ENCODE data around the gene DRC7. TPM values are rescaled to one million over a fixed set of nuclear protein-coding genes. Genes with fewer than 3 reads are reported as not detected.

DRC7 gene
- total RNA-seq, 1 experiment from 2014 or later: 0.72 TPM

- H3K4ac ChIP-seq (ENCODE audit: low read depth, low read length): no peak overlapping the region
- no peak overlapping the region for H3K4me2 ChIP-seq (ENCODE audit: insufficient read depth, insufficient read length, low read length)
- H2BK20ac ChIP-seq (ENCODE audit: low read depth, low read length, poor library complexity, severe bottlenecking): no peak overlapping the region
- no peaks in the 10 kb centered on the region for H3K4me1 ChIP-seq (ENCODE audit: insufficient read depth, low read length)
- no peak for TF ChIP-seq CTCF (conservative IDR thresholded peaks at IDR 0.05)
- H3K14ac ChIP-seq (ENCODE audit: insufficient read depth, low read length): no peak overlapping the region
- no peak overlapping the region for H4K91ac ChIP-seq (ENCODE audit: insufficient read length, low read depth, low read length)
- no peak overlapping the region for H3T11ph ChIP-seq (ENCODE audit: low read length)
- H2BK120ac ChIP-seq (ENCODE audit: low read depth, low read length, poor library complexity, severe bottlenecking): no peak overlapping the region
- H3K23ac ChIP-seq (ENCODE audit: insufficient read length, low read depth, low read length): no peak overlapping the region
- H3K18ac ChIP-seq (ENCODE audit: insufficient read length, low read depth, low read length): no peak overlapping the region
- no peak overlapping the region for H2AK5ac ChIP-seq (ENCODE audit: insufficient read length, low read length)
- DNase-seq: no peak
- WGBS (ENCODE audit: extremely low coverage, insufficient read length, low lambda C conversion rate): no CpG with 5 or more reads among the region's 16 CpGs
- no peaks in the 10 kb centered on the region for H4K20me1 ChIP-seq (ENCODE audit: control insufficient read depth, insufficient read depth, insufficient read length)
- no peak overlapping the region for H3K9ac ChIP-seq (ENCODE audit: extremely low read depth, insufficient read length, low read length)
- H3K9me3 ChIP-seq (ENCODE audit: control insufficient read depth, low read depth, low read length): no peaks in the 10 kb centered on the region
- no peak overlapping the region for H2AFZ ChIP-seq (ENCODE audit: low read length)
- no peak overlapping the region for H2BK12ac ChIP-seq (ENCODE audit: insufficient read length, low read depth, low read length)
- no peak overlapping the region; a peak in 1 of 7 replicates for H3K27ac Mint-ChIP-seq
- H3K4me3 Mint-ChIP-seq: no peak overlapping the region
- H3K56ac ChIP-seq (ENCODE audit: insufficient read length, low read depth, low read length): no peak overlapping the region
- no peaks in the 10 kb centered on the region for H3K79me2 ChIP-seq (ENCODE audit: insufficient read depth, low read length)
- H4K8ac ChIP-seq (replicated peaks; ENCODE audit: insufficient read length, low read depth, low read length): no peak overlapping the region
- H4K5ac ChIP-seq (ENCODE audit: insufficient read length, low read depth, low read length): no peak overlapping the region
- H3K36me3 Mint-ChIP-seq (ENCODE audit: insufficient read depth in 1 of 3, low read depth in 3 of 3): no peaks in the 10 kb centered on the region
- H3K9me3 Mint-ChIP-seq: no peaks in the 10 kb centered on the region
- H2BK15ac ChIP-seq (ENCODE audit: low read depth, low read length): no peak overlapping the region
- H3K27me3 Mint-ChIP-seq (ENCODE audit: low read depth): no peaks in the 10 kb centered on the region; the same call in none of the 2 replicates
- H3K23me2 ChIP-seq (ENCODE audit: insufficient read length, low read depth, low read length, poor library complexity, severe bottlenecking): no peaks in the 10 kb centered on the region
- peaks cover 0 to 10% of the 10 kb centered on the region in 2 experiments; a peak in 1 of 4 replicates for H3K4me1 Mint-ChIP-seq
- no peaks in the 10 kb centered on the region for H3K27me3 ChIP-seq (ENCODE audit: insufficient read depth, low read length)
- no peak overlapping the region for H3K27ac ChIP-seq (ENCODE audit: insufficient read length, low read depth, low read length)
- no peak overlapping the region for H2BK5ac ChIP-seq (ENCODE audit: insufficient read length, low read length)
- no peaks in the 10 kb centered on the region for H3K79me1 ChIP-seq (ENCODE audit: insufficient read depth, low read depth, low read length, poor library complexity, severe bottlenecking)
These were observed 40.7 kb upstream of the DRC7 start for GRCh38 chr16:57653936-57654335.
